Measurements from ENCODE around the gene ZNF385A. TPM values are rescaled to one million over a fixed set of nuclear protein-coding genes. Genes with fewer than 3 reads are reported as not detected.

Gene ZNF385A
- total and polyA plus RNA-seq, 9 of the 15 experiments (the other 6 are each of a cell fraction or from before 2014, with no cell fraction given), result 1.0 to 111 (median 7.7) TPM

GRCh38 chr12:54352891-54353874 lies 31.4 kb downstream of the ZNF385A start (continued):
- TF ChIP-seq ATF3 (IDR thresholded peaks at IDR 0.05) (peak; percentile 86), ATF3 (CRISPR knock-in tag; conservative IDR thresholded peaks at IDR 0.05) (no peak), ZNF133 (CRISPR knock-in tag; IDR thresholded peaks at IDR 0.05) (no peak), SP2 (IDR thresholded peaks at IDR 0.05; ENCODE audit: extremely low read depth, low read depth, low read length, poor library complexity, severe bottlenecking) (no peak), ZBTB49 (CRISPR knock-in tag; IDR thresholded peaks at IDR 0.05; ENCODE audit: borderline replicate concordance) (no peak), ETS2 (tag; IDR thresholded peaks at IDR 0.05; ENCODE audit: borderline replicate concordance, poor library complexity, severe bottlenecking) (no peak), TEAD4 (IDR thresholded peaks at IDR 0.05; ENCODE audit: low read length) (no peak), TEAD4 (CRISPR knock-in tag; IDR thresholded peaks at IDR 0.05; ENCODE audit: borderline replicate concordance) (no peak), EZH2 (IDR thresholded peaks at IDR 0.05; ENCODE audit: borderline replicate concordance, low read depth, low read length) (no peak), SMC3 (conservative IDR thresholded peaks at IDR 0.05; ENCODE audit: insufficient read depth, low read depth, low read length) (no peak), CCAR2 (IDR thresholded peaks at IDR 0.05; ENCODE audit: low read depth, low read length) (no peak), ZNF740 (CRISPR knock-in tag; IDR thresholded peaks at IDR 0.05) (0 out of 2 replicates have a peak, but pooled peaks have one; percentile 36), ZNF740 (tag; IDR thresholded peaks at IDR 0.05) (no peak), POLR2B (IDR thresholded peaks at IDR 0.05; ENCODE audit: low read depth, partially characterized antibody) (no peak), TFE3 (CRISPR knock-in tag; IDR thresholded peaks at IDR 0.05) (no peak), ZNF277 (CRISPR knock-in tag; IDR thresholded peaks at IDR 0.05; ENCODE audit: borderline replicate concordance) (no peak), MCM7 (IDR thresholded peaks at IDR 0.05) (no peak), GATAD2A (IDR thresholded peaks at IDR 0.05) (0 out of 2 replicates have a peak, but pooled peaks have one; percentile 11), SNRNP70 (optimal IDR thresholded peaks at IDR 0.05; ENCODE audit: low read depth, low read length) (no peak), ZNF146 (CRISPR knock-in tag; IDR thresholded peaks at IDR 0.05; ENCODE audit: unreplicated experiment) (no peak)
